ENCODE results near the gene PAWR.

GRCh38 chr12:79635676-79636075 lies 55.1 kb downstream of the PAWR start:
- TF ChIP-seq POLR2A (IDR thresholded peaks at IDR 0.05) (no peak), EP300 (IDR thresholded peaks at IDR 0.05) (no peak)
- TF ChIP-seq, protein P1, sequence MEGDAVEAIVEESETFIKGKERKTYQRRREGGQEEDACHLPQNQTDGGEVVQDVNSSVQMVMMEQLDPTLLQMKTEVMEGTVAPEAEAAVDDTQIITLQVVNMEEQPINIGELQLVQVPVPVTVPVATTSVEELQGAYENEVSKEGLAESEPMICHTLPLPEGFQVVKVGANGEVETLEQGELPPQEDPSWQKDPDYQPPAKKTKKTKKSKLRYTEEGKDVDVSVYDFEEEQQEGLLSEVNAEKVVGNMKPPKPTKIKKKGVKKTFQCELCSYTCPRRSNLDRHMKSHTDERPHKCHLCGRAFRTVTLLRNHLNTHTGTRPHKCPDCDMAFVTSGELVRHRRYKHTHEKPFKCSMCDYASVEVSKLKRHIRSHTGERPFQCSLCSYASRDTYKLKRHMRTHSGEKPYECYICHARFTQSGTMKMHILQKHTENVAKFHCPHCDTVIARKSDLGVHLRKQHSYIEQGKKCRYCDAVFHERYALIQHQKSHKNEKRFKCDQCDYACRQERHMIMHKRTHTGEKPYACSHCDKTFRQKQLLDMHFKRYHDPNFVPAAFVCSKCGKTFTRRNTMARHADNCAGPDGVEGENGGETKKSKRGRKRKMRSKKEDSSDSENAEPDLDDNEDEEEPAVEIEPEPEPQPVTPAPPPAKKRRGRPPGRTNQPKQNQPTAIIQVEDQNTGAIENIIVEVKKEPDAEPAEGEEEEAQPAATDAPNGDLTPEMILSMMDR (IDR thresholded peaks at IDR 0.05) = no peak
